Measurements from ENCODE around the gene SPIN1.

- TF ChIP-seq EZH2 (IDR thresholded peaks at IDR 0.05; ENCODE audit: borderline replicate concordance, low read depth, low read length, severe bottlenecking) (no peak), CTCF (IDR thresholded peaks at IDR 0.05; ENCODE audit: borderline replicate concordance, extremely low read depth, low read length, poor library complexity, severe bottlenecking) (no peak)
Measured at GRCh38 chr9:88383176-88383575, 5.1 kb upstream of the SPIN1 start.
